ENCODE results near the gene PSMD4.

DNA sequence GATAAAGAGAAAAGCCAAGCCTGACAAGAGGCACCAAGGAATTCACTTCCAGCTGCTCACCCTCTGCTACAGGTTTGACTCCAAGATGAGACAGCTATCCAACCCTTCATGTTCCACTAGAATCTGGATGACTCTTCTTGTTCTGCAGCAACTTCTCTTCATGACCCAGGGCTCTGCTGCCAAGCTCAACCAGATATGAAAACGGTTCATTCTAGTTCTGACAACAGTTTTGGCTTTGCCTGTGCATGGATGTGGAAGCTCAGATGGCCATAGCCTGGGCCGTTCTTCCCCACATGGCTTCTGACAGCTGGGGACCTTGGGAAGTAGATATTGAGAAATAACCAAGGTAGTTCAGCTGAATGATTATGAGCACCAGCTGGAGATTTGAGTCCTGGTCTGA lies 59.0 kb downstream of the PSMD4 start:
- TF ChIP-seq ARNTL (CRISPR knock-in tag; IDR thresholded peaks at IDR 0.05; ENCODE audit: borderline replicate concordance, low read depth) (no peak), SNAI2 (CRISPR knock-in tag; IDR thresholded peaks at IDR 0.05) (no peak), BACH2 (CRISPR knock-in tag; IDR thresholded peaks at IDR 0.05; ENCODE audit: borderline replicate concordance) (no peak), ZFP30 (CRISPR knock-in tag; IDR thresholded peaks at IDR 0.05) (no peak), ZNF565 (CRISPR knock-in tag; conservative IDR thresholded peaks at IDR 0.05; ENCODE audit: low read depth) (no peak), CSDC2 (CRISPR knock-in tag; IDR thresholded peaks at IDR 0.05) (no peak)
- TF ChIP-seq, protein P1, sequence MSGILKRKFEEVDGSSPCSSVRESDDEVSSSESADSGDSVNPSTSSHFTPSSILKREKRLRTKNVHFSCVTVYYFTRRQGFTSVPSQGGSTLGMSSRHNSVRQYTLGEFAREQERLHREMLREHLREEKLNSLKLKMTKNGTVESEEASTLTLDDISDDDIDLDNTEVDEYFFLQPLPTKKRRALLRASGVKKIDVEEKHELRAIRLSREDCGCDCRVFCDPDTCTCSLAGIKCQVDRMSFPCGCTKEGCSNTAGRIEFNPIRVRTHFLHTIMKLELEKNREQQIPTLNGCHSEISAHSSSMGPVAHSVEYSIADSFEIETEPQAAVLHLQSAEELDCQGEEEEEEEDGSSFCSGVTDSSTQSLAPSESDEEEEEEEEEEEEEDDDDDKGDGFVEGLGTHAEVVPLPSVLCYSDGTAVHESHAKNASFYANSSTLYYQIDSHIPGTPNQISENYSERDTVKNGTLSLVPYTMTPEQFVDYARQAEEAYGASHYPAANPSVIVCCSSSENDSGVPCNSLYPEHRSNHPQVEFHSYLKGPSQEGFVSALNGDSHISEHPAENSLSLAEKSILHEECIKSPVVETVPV (CRISPR knock-in tag; IDR thresholded peaks at IDR 0.05), result no peak

Data from SK-N-SH treated with all-trans-retinoic acid at 6 μM for 48 hours (cell line).